ENCODE measurements around the gene SLC22A4.

GRCh38 chr5:132256783-132257130, 37.4 kb upstream of the SLC22A4 start:
- TF ChIP-seq, protein P1, sequence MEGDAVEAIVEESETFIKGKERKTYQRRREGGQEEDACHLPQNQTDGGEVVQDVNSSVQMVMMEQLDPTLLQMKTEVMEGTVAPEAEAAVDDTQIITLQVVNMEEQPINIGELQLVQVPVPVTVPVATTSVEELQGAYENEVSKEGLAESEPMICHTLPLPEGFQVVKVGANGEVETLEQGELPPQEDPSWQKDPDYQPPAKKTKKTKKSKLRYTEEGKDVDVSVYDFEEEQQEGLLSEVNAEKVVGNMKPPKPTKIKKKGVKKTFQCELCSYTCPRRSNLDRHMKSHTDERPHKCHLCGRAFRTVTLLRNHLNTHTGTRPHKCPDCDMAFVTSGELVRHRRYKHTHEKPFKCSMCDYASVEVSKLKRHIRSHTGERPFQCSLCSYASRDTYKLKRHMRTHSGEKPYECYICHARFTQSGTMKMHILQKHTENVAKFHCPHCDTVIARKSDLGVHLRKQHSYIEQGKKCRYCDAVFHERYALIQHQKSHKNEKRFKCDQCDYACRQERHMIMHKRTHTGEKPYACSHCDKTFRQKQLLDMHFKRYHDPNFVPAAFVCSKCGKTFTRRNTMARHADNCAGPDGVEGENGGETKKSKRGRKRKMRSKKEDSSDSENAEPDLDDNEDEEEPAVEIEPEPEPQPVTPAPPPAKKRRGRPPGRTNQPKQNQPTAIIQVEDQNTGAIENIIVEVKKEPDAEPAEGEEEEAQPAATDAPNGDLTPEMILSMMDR (IDR thresholded peaks at IDR 0.05), result no peak
- no peak for TF ChIP-seq POLR2A (IDR thresholded peaks at IDR 0.05)
